Spleen (tissue), 7 donors: ENCODE results near the gene UPK3BL1.
"Not testable (repeated sequence)": the region's sequence is repeated elsewhere in the genome, so short reads cannot be mapped to it uniquely, and the experiment has no call there.

ENCODE experiments used
- POLR2A ChIP-seq, 3 donors: fragments of 450-650 bp; IDR thresholded peaks; one replicate each; pipeline ENCODE4 v1.5.1; 2017; ENCODE audit warnings: antibody characterized with exemption in 3 of 3, mild to moderate bottlenecking in 1 of 3
- POLR2AphosphoS5 ChIP-seq, 3 donors: sonication (generic); formaldehyde crosslinking; IDR thresholded peaks; one replicate each; pipeline ENCODE4 v1.5.1; 2017; ENCODE audit warnings: antibody characterized with exemption in 3 of 3
- TF ChIP-seq, protein P1 (sequence below), 11 experiments: fragments of 200-600 bp in 7 of 11; fragments of 450-650 bp in 4 of 11; sonication (generic) in 4 of 11; IDR thresholded peaks in 8 of 11; conservative IDR thresholded peaks in 3 of 11; 1 replicate in 7 of 11; 2 replicates in 4 of 11; pipeline versions ENCODE4 v1.4.0 to v1.8.0; 2016 to 2021; ENCODE audit warnings: antibody characterized with exemption in 11 of 11, inconsistent platforms in 4 of 11, mild to moderate bottlenecking in 1 of 11
- donor health status: DM: no; HTN: no; CAD: no; lungs with moderate emphysema.
- donor health status: DM: no; HTN: no; CAD: no.
- donor health status: DM: no; HTN: no; CAD: no.

DNA sequence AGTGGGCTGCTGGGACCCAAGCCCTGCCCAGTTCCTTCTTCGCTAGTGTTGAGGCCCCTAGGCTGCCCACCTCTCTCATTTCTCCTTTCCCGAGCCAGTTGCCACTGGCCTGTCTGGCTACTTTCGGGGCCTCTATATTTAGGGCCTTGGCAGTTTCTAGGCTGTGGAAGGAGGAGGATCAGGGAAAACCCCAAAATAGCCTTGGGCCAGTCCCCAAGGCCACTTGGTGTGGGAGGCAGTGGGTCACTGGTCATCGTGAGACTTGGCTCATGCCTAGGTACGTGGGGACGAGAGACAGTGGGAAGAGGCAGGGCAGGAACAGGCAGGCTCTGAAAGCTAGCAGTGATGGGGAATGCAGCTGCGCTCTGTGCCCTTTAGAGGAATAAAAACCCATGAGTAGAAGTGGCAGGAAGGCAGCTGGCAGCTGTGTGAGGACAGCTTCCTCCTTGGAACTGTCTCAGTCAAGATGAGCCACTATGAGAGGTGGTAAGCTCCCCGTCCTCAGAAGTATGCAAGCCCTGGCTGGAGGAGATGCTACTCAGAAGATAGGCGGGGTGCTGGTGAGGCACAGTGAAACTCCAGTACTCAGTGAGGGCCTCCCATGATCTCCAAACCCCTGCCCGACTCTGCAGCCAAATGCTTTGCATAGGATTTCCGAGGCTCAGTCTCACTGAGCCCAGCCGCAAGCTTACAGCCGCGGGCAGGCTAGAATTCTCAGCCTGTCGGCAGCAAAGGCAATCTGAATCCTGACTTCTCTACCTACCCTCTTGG, 28.8 kb downstream of the UPK3BL1 start:
- TF ChIP-seq POLR2A, POLR2AphosphoS5 (IDR thresholded peaks at IDR 0.05): not testable (repeated sequence)
- TF ChIP-seq, protein P1, sequence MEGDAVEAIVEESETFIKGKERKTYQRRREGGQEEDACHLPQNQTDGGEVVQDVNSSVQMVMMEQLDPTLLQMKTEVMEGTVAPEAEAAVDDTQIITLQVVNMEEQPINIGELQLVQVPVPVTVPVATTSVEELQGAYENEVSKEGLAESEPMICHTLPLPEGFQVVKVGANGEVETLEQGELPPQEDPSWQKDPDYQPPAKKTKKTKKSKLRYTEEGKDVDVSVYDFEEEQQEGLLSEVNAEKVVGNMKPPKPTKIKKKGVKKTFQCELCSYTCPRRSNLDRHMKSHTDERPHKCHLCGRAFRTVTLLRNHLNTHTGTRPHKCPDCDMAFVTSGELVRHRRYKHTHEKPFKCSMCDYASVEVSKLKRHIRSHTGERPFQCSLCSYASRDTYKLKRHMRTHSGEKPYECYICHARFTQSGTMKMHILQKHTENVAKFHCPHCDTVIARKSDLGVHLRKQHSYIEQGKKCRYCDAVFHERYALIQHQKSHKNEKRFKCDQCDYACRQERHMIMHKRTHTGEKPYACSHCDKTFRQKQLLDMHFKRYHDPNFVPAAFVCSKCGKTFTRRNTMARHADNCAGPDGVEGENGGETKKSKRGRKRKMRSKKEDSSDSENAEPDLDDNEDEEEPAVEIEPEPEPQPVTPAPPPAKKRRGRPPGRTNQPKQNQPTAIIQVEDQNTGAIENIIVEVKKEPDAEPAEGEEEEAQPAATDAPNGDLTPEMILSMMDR (IDR thresholded peaks at IDR 0.05 in 8 of 11, conservative IDR thresholded peaks at IDR 0.05 in 3 of 11) = not testable (repeated sequence)
